Measurements from ENCODE around the gene PDE4C.
A peak's percentile ranks its signal among the peaks of the same experiment; 100 is the strongest.

Gene PDE4C

GRCh38 chr19:18194554-18195238 is 31.5 kb downstream of the PDE4C start:
- peak; percentile 72 for DNase-seq

GRCh38 chr19:18194181-18194530 is 32.1 kb downstream of the PDE4C start:
- DNase-seq, result no peak

- peak; percentile 66 for DNase-seq
Observed at GRCh38 chr19:18193388-18194180, 32.7 kb downstream of the PDE4C start.

GRCh38 chr19:18192673-18193387 is 33.4 kb downstream of the PDE4C start, which contains the start of gene MPV17L2:
Gene MPV17L2, plus strand, starts transcription at chr19:18193218. Its CDS starts 64 bp downstream, at chr19:18193282.
- DNase-seq, result peak; percentile 95

- DNase-seq, result no peak
Observed at GRCh38 chr19:18191640-18192062, 34.6 kb downstream of the PDE4C start.

- DNase-seq, result no peak
Observed at GRCh38 chr19:18190278-18190677, 36.0 kb downstream of the PDE4C start.

GRCh38 chr19:18185538-18185937 is 40.7 kb downstream of the PDE4C start:
- no peak for DNase-seq

- DNase-seq, result no peak
Observed at GRCh38 chr19:18183529-18183928, 42.7 kb downstream of the PDE4C start.

- no peak for DNase-seq
Observed at GRCh38 chr19:18179957-18180356, 46.3 kb downstream of the PDE4C start.

- no peak for DNase-seq
Observed at GRCh38 chr19:18176367-18177310, 49.6 kb downstream of the PDE4C start.

- DNase-seq, result no peak
Observed at GRCh38 chr19:18174983-18175382, 51.3 kb downstream of the PDE4C start.
